ENCODE data around the gene PLCH2. TPM values are rescaled to one million over a fixed set of nuclear protein-coding genes. Genes with fewer than 3 reads are reported as not detected.

The PLCH2 gene
- total and polyA plus RNA-seq, 10 of the 15 experiments (the other 5 are each of a cell fraction or from before 2014, with no cell fraction given), result 0.03 to 0.73 (median 0.24) TPM; not detected in 3

GRCh38 chr1:2504949-2505272 lies 28.8 kb downstream of the PLCH2 start (continued):
- TF ChIP-seq CUX1 (IDR thresholded peaks at IDR 0.05; ENCODE audit: insufficient replicate concordance, low read depth, low read length) (no peak), NRF1 (conservative IDR thresholded peaks at IDR 0.05; ENCODE audit: low read depth, low read length) (no peak), ZBTB4 (CRISPR knock-in tag; IDR thresholded peaks at IDR 0.05) (no peak), SUPT20H (IDR thresholded peaks at IDR 0.05; ENCODE audit: borderline replicate concordance, control insufficient read depth, low read depth, low read length) (no peak)
- TF ChIP-seq, protein P1, sequence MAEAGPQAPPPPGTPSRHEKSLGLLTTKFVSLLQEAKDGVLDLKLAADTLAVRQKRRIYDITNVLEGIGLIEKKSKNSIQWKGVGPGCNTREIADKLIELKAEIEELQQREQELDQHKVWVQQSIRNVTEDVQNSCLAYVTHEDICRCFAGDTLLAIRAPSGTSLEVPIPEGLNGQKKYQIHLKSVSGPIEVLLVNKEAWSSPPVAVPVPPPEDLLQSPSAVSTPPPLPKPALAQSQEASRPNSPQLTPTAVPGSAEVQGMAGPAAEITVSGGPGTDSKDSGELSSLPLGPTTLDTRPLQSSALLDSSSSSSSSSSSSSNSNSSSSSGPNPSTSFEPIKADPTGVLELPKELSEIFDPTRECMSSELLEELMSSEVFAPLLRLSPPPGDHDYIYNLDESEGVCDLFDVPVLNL (IDR thresholded peaks at IDR 0.05; ENCODE audit: low read depth, low read length), result no peak
- TF ChIP-seq, protein P2, sequence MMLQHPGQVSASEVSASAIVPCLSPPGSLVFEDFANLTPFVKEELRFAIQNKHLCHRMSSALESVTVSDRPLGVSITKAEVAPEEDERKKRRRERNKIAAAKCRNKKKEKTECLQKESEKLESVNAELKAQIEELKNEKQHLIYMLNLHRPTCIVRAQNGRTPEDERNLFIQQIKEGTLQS (IDR thresholded peaks at IDR 0.05; ENCODE audit: borderline replicate concordance, extremely low read depth, low read depth, low read length), result no peak

Data from GM12878 (cell line).